ENCODE measurements around the gene MAT2A.

- TF ChIP-seq CTCF (optimal IDR thresholded peaks at IDR 0.05 in 1 of 3, IDR thresholded peaks at IDR 0.05 in 1 of 3, conservative IDR thresholded peaks at IDR 0.05 in 1 of 3; ENCODE audit: extremely low read depth in 1 of 3, insufficient read depth in 2 of 3, low read length in 3 of 3): no peak
- TF ChIP-seq EZH2 (IDR thresholded peaks at IDR 0.05; ENCODE audit: low read length): no peak
Observed at GRCh38 chr2:85583667-85584353, 44.8 kb downstream of the MAT2A start.
